IPS-18c (cell line): Measurements from ENCODE around the gene EIF4H.

ENCODE experiments used
- H3K4me3 ChIP-seq: 2 replicates; pipeline ENCODE4 v1.7.0; 2013; ENCODE audit warnings: low read depth, mild to moderate bottlenecking, low read length, moderate library complexity; ENCODE audit not compliant: insufficient read depth
- H3K9me3 ChIP-seq: one replicate; pipeline ENCODE4 v1.6.1; 2013; ENCODE audit warnings: mild to moderate bottlenecking, low read length, moderate library complexity; ENCODE audit not compliant: control insufficient read depth, insufficient read depth

Gene EIF4H

DNA sequence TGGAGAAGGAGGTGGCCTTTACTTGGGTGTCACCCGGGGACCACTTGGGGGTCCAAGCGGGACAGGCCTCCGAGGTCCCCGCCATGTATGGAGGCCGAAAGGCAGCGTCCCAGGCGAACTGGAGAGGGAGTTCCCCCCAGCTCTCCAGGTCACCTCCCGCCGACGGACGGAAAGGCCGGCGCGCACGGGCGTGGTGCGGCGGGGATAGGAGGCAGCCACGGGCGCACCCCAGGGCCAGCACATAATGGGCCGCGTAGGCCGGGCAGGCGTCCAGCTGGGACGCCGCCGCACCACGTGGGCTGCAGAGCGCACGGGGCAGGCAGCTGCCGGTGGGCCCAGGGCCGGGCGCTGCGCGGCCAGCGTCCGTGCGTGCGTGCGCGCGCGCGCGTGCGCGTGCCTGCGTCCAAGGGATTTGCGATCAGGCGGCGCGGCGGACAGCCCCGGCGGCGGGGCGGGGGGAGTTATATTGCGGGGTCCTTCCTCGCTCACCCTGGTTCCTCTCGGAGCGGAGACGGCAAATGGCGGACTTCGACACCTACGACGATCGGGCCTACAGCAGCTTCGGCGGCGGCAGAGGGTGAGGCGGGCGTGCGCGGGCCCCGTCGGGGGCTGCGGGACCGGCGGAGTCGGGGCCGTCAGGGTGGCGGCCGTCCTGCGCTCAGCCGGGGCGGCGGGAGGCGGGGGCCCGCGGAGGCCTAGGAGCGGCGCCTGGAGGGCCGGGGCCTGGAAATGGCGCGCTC is at the start of gene EIF4H:
EIF4H (plus strand) TSS at position 491 of the 740 bp plus-strand sequence; CDS start at position 519, 28 bp downstream.
- Histone ChIP-seq H3K9me3 (no peaks in the 10 kb centered on the region), H3K4me3 (peak within 1 kb of the TSS; percentile 88)

DNA sequence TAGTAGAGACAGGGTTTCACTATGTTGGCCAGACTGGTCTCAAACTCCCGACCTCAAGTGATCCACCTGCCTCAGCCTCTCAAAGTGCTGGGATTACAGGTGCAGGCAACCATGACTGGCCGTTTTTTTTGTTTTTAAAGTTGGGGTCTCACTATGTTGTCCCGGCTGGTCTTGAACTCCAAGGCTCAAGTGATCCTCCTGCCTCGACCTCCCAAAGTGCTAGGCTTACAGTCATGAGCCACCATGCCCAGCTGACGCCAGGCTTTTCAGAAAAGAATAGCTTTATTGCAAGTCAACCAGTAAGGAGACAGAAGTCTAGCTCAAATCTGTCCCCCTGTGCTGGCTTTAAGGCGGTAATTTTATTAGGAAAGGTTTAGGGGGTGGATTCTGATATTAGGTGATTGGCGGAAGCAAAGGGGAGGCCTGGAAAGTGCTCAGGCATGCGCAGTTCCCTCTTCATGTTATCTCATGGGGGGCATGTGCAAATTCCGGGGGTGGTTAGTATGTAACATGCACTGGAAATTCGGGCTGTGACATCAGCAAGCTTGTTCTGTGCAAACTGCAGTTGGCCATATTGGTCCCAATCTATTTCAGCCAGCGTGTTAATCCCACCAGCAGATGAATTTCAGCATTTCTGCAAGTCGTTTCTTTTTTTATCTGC is 47.8 kb upstream of the EIF4H start:
- no peak overlapping the region for H3K4me3 ChIP-seq
- H3K9me3 ChIP-seq, result no peaks in the 10 kb centered on the region

GRCh38 chr7:74129887-74130286 is 44.3 kb upstream of the EIF4H start:
- Histone ChIP-seq H3K9me3 (no peaks in the 10 kb centered on the region), H3K4me3 (no peak overlapping the region)

DNA sequence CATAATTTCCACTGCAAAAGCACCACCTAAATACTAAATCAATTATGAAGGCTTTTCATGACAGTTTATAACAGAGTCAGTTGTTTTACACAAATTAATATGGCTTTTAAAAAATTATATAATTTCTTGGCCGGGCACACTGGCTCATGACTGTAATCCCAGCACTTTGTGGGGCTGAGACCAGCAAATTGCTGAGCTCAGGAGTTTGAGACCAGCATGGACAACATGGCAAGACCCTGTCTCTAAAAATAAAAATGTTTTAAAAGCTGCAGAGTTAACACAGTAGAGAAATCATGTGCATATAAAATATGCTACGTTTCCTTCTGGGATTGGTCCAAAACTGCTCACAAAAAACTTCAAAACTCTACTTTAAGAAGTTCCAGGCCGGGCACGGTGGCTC is 43.6 kb upstream of the EIF4H start:
- H3K9me3 ChIP-seq, result no peaks in the 10 kb centered on the region
- no peak overlapping the region for H3K4me3 ChIP-seq

DNA sequence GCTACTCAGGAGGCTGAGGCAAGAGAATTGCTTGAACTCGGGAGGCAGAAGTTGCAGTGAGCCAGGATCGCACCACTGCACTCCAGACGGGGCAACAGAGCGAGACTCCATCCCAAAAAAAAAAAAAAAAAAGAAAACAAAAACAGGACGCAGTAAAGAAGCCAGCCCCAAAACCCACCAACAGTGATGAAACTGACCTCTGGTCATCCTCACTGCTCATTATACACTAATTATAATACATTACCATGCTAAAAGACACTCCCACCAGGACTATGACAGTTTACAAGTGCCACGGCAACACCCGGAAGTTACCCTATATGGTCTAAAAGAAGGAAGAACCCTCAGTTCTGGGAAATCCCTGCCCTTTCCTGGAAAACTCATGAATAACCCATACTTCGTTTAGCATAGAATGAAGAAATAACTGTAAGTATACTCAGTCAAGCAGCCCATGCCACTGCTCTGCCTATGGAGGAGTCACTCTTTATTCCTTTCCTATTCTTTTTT is 40.0 kb upstream of the EIF4H start:
- no peak overlapping the region for H3K4me3 ChIP-seq
- no peaks in the 10 kb centered on the region for H3K9me3 ChIP-seq

- Histone ChIP-seq H3K4me3 (peak overlapping the region; percentile 2; the same call in 1 of the 2 replicates), H3K9me3 (no peaks in the 10 kb centered on the region)
These were observed 35.8 kb upstream of the EIF4H start for GRCh38 chr7:74138334-74138867.

DNA sequence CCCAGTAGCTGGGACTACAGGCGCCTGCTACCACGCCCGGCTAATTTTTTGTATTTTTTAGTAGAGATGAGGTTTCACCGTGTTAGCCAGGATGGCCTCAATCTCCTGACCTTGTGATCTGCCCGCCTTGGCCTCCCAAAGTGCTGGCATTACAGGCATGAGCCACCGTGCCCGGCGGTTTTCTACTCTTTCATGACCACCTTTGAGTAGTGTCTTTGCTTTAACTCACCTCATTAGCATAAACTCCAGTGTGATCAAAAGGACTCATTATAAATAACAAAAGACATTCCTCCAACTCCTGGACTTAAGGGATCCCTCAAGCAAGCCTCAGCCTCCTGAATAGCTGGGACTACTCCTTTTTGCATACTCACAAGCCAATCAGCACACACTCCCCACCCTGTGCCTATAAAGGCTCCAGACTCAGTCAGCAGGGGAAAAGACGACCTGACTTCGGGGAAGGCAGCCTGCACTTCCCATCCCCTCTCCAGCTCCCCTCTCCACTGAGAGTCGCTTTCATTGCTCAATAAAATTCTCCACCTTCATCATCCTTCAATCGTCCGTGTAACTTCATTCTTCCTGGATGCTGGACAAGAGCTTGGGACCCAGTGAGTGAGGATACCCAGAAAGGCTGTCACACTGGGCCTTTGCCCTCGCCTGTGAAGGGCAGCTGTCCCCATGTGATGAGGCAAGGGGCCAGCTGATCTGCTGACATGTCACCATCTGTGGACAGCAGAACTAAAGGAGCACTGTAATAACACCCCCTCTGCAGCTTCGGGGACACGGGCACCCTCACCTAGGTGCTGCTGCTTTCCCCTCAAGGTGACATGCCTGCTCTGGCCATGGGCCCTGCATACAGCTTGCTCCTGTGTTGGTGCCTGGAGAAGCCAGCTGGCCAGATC is 35.0 kb upstream of the EIF4H start:
- H3K4me3 ChIP-seq, result peak overlapping the region; percentile 2

DNA sequence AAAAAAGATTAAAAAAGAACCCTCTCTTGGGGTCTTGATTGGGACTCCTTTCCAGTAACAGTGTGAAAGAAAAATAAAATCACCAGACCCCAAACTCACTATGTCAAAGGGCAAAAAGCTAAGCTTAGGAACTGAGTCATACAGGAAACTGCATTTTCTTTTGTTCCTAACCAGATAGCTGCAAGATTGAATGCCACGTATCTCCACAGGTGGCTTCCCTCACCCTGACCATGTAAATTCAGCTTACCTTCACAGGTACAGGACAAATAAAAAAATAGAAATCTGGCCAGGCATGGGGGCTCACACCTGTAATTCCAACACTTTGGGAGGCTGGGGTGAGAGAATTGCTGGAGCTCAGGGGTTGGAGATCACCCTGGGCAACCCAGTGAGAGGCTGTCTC is 32.5 kb upstream of the EIF4H start:
- H3K4me3 ChIP-seq, result no peak overlapping the region
- no peaks in the 10 kb centered on the region for H3K9me3 ChIP-seq

More for the DNA sequence above, 35.0 kb upstream of the EIF4H start:
- no peaks in the 10 kb centered on the region for H3K9me3 ChIP-seq

GRCh38 chr7:74143383-74143782 is 30.8 kb upstream of the EIF4H start:
- H3K4me3 ChIP-seq, result no peak overlapping the region
- H3K9me3 ChIP-seq, result no peaks in the 10 kb centered on the region

GRCh38 chr7:74148491-74148890 is 25.7 kb upstream of the EIF4H start:
- Histone ChIP-seq H3K9me3 (peaks cover 2% of the 10 kb centered on the region), H3K4me3 (no peak overlapping the region)

- Histone ChIP-seq H3K4me3 (no peak overlapping the region), H3K9me3 (peaks cover 2% of the 10 kb centered on the region)
These were observed 25.1 kb upstream of the EIF4H start for GRCh38 chr7:74149071-74149470.

DNA sequence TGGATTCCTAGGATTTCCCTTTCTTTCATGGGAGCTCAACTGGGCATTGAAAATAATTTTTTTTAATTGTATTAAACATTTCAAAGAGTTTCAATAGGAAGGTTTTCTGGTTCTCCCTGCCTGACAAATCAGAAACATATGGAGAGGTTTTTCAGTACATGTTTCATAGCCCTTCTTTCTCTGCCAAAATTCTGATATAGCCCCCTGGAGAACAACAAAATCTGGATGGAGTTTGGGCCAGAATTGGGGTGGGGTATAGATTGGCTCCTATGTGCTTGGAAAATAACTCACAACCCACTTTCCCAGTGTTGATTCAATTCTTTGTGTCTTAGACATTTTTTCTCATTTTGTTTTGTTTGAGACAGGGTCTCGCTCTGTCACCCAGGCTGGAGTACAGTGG is 24.6 kb upstream of the EIF4H start:
- Histone ChIP-seq H3K4me3 (no peak overlapping the region), H3K9me3 (peaks cover 2% of the 10 kb centered on the region)

GRCh38 chr7:74153736-74154135 is 20.4 kb upstream of the EIF4H start:
- peaks cover 2% of the 10 kb centered on the region for H3K9me3 ChIP-seq
- H3K4me3 ChIP-seq, result no peak overlapping the region

GRCh38 chr7:74155810-74156395 is 18.3 kb upstream of the EIF4H start:
- Histone ChIP-seq H3K9me3 (peaks cover 1% of the 10 kb centered on the region), H3K4me3 (no peak overlapping the region)

GRCh38 chr7:74157605-74158004 is 16.6 kb upstream of the EIF4H start:
- no peak overlapping the region for H3K4me3 ChIP-seq
- no peaks in the 10 kb centered on the region for H3K9me3 ChIP-seq

DNA sequence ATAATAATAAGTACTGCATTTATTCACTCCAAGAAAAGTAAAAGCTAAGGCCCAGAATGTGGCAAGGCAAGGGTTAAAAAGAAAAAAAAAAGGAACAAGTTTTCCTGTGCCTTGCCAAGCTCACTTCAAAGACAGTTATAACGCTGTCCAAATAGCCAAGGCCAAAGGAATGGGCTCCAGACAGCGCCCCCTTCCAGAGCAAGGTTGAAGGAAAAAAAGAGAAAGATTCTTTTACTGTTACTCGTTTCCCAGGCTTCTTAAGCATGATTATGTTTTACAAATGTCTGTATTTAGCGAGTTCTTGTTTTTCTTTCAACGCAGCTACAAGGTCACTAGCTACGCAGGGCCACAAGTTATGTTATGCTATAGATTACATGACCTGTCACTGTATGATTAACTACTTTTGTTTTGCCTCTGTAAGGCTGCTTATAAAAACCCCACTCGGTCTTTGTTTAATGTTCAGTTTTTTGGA is 9.1 kb upstream of the EIF4H start:
- Histone ChIP-seq H3K9me3 (no peaks in the 10 kb centered on the region), H3K4me3 (no peak overlapping the region)
